SK-N-MC (cell line): Measurements from ENCODE around the gene LRRC72.

ENCODE experiments used
- DNase-seq: peaks from one replicate; pipeline ENCODE4 v3.0.0-alpha.2; 2011; ENCODE audit warnings: low read depth, low spot score
- H3K27ac ChIP-seq: fragments of 200-600 bp; sonication (generic); 2 replicates; pipeline ENCODE4 v1.5.1; 2016; ENCODE audit warnings: mixed run types
- H3K36me3 ChIP-seq: fragments of 200-600 bp; sonication (generic); 2 replicates; pipeline ENCODE4 v1.6.1; 2017; ENCODE audit warnings: antibody characterized with exemption, low read length, mixed read lengths; ENCODE audit not compliant: insufficient read depth
- H3K4me3 ChIP-seq: fragments of 200-600 bp; sonication (generic); 2 replicates; pipeline ENCODE4 v1.5.1; 2016
- H3K9ac ChIP-seq: fragments of 200-600 bp; sonication (generic); 2 replicates; pipeline ENCODE4 v1.8.0; 2017; ENCODE audit warnings: mixed run types, mixed read lengths; ENCODE audit not compliant: insufficient read length
- H3K9me3 ChIP-seq: fragments of 200-600 bp; sonication (generic); 2 replicates; pipeline ENCODE4 v1.6.1; 2017; ENCODE audit warnings: low read depth, mild to moderate bottlenecking, antibody characterized with exemption, low read length, moderate library complexity, mixed read lengths
- EZH2 ChIP-seq: fragments of 200-600 bp; sonication (generic); IDR thresholded peaks from one replicate; pipeline ENCODE4 v1.6.1; 2017; ENCODE audit warnings: antibody characterized with exemption
- FOXP2 ChIP-seq: optimal IDR thresholded peaks from 2 replicates; pipeline ENCODE3; 2011; ENCODE audit warnings: mild to moderate bottlenecking, moderate library complexity; ENCODE audit not compliant: insufficient read depth; ENCODE audit errors: extremely low read length, control extremely low read depth
- POLR2AphosphoS5 ChIP-seq: IDR thresholded peaks from 2 replicates; pipeline ENCODE4 v1.6.1; 2012; ENCODE audit warnings: mild to moderate bottlenecking, low read depth, low read length, borderline replicate concordance

The LRRC72 gene

GRCh38 chr7:16561943-16562342, 35.3 kb downstream of the LRRC72 start:
- TF ChIP-seq EZH2 (no peak), FOXP2 (no peak), POLR2AphosphoS5 (no peak)
- no peak for DNase-seq
- no peaks in the 10 kb centered on the region for H3K9me3 ChIP-seq
- H3K9ac ChIP-seq, result no peak overlapping the region
- no peaks in the 10 kb centered on the region for H3K36me3 ChIP-seq
- H3K4me3 ChIP-seq, result no peak overlapping the region
- H3K27ac ChIP-seq, result no peak overlapping the region

- H3K27ac ChIP-seq, result peak overlapping the region; percentile 17; the same call in 1 of the 2 replicates
Measured at GRCh38 chr7:16562456-16563220, 36.0 kb downstream of the LRRC72 start.

GRCh38 chr7:16563281-16564022, 36.8 kb downstream of the LRRC72 start:
- no peak for TF ChIP-seq FOXP2
- TF ChIP-seq EZH2, result no peak
- no peak; the same call in 1 of the 2 replicates for TF ChIP-seq POLR2AphosphoS5
- DNase-seq, result peak; percentile 65
- H3K36me3 ChIP-seq, result no peaks in the 10 kb centered on the region
- peak overlapping the region; percentile 60 for H3K4me3 ChIP-seq
- H3K27ac ChIP-seq, result peak overlapping the region; percentile 17; the same call in 1 of the 2 replicates
- H3K9me3 ChIP-seq, result no peaks in the 10 kb centered on the region
- H3K9ac ChIP-seq, result no peak overlapping the region

More at GRCh38 chr7:16562456-16563220, 36.0 kb downstream of the LRRC72 start:
- no peaks in the 10 kb centered on the region for H3K9me3 ChIP-seq
- TF ChIP-seq FOXP2 (no peak), EZH2 (no peak), POLR2AphosphoS5 (no peak)
- DNase-seq, result no peak
- peak overlapping the region; percentile 60 for H3K4me3 ChIP-seq
- no peaks in the 10 kb centered on the region for H3K36me3 ChIP-seq
- no peak overlapping the region for H3K9ac ChIP-seq

GRCh38 chr7:16564023-16564380, 37.4 kb downstream of the LRRC72 start:
- no peaks in the 10 kb centered on the region for H3K9me3 ChIP-seq
- no peak for TF ChIP-seq FOXP2
- no peak for TF ChIP-seq POLR2AphosphoS5
- no peak for TF ChIP-seq EZH2

GRCh38 chr7:16564909-16565426, 38.3 kb downstream of the LRRC72 start:
- Histone ChIP-seq H3K27ac (no peak overlapping the region), H3K9me3 (no peaks in the 10 kb centered on the region), H3K9ac (no peak overlapping the region), H3K36me3 (no peaks in the 10 kb centered on the region), H3K4me3 (no peak overlapping the region)
- no peak for TF ChIP-seq POLR2AphosphoS5
- no peak for TF ChIP-seq EZH2
- TF ChIP-seq FOXP2, result no peak
- peak; percentile 61 for DNase-seq

More at GRCh38 chr7:16564023-16564380, 37.4 kb downstream of the LRRC72 start:
- H3K36me3 ChIP-seq, result no peaks in the 10 kb centered on the region
- peak overlapping the region; percentile 60 for H3K4me3 ChIP-seq
- H3K27ac ChIP-seq, result no peak overlapping the region; the same call in 1 of the 2 replicates
- no peak for DNase-seq
- H3K9ac ChIP-seq, result no peak overlapping the region

GRCh38 chr7:16571941-16572340, 45.3 kb downstream of the LRRC72 start:
- TF ChIP-seq EZH2 (no peak), POLR2AphosphoS5 (no peak), FOXP2 (no peak)
- no peak overlapping the region for H3K27ac ChIP-seq
- DNase-seq, result no peak
- H3K9ac ChIP-seq, result no peak overlapping the region
- no peaks in the 10 kb centered on the region for H3K36me3 ChIP-seq
- H3K9me3 ChIP-seq, result no peaks in the 10 kb centered on the region
- no peak overlapping the region for H3K4me3 ChIP-seq

GRCh38 chr7:16579216-16579615, 52.6 kb downstream of the LRRC72 start:
- H3K9ac ChIP-seq, result no peak overlapping the region
- H3K4me3 ChIP-seq, result no peak overlapping the region
- TF ChIP-seq POLR2AphosphoS5 (no peak), FOXP2 (no peak)
- H3K9me3 ChIP-seq, result no peaks in the 10 kb centered on the region
- H3K36me3 ChIP-seq, result no peaks in the 10 kb centered on the region
- DNase-seq, result no peak
- no peak overlapping the region for H3K27ac ChIP-seq

- no peak for DNase-seq
- no peak overlapping the region for H3K9ac ChIP-seq
- no peak overlapping the region for H3K4me3 ChIP-seq
- H3K9me3 ChIP-seq, result no peaks in the 10 kb centered on the region
- H3K36me3 ChIP-seq, result no peaks in the 10 kb centered on the region
- TF ChIP-seq POLR2AphosphoS5 (no peak), FOXP2 (no peak), EZH2 (no peak)
- H3K27ac ChIP-seq, result no peak overlapping the region
Measured at GRCh38 chr7:16581286-16581685, 54.7 kb downstream of the LRRC72 start.
